Left forelimb (tissue), 1 donor: ENCODE results near the gene SLCO2A1.

ENCODE experiments used
- DNase-seq: peaks from one replicate; pipeline ENCODE4 v3.0.0-alpha.2; 2018; ENCODE audit warnings: low spot score

Gene SLCO2A1

DNA sequence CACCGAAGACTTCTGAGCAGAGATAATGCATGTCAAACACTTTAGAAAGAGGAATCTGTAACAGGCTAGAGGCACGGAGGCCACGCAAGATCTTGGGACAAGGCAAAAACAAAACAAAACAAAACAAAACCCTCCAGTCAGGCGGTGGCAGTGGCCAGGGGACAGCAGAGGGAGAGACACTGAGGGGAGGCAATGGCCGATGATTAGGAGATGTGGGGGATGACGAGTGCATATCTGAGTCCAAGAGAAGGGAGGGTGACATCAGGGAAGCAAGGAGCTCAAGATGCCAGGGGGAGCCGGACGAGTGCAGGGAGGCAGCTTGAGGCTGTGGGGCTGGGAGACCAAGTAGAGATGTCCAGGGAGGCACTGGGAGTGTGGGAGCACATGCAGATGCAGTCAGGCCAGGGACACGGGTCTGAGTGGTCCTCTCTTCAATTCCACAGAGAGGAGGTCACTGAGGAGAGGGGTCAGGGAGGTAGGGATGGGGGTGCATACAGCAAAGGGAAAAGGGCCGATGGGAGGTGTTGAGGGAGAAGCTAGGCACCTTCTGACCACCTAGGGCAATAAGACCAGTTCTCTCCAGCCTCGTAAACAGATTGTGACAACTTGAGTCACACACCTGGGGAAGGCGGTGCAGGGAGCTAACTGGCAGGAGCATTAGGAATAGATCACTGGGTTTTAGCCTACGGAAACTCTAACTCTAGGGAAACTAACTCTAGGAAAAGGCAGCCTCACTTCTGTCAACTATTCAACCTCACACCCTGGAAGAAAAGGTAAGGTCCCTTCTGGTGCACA, 29.6 kb downstream of the SLCO2A1 start:
- peak; percentile 20 for DNase-seq

DNA sequence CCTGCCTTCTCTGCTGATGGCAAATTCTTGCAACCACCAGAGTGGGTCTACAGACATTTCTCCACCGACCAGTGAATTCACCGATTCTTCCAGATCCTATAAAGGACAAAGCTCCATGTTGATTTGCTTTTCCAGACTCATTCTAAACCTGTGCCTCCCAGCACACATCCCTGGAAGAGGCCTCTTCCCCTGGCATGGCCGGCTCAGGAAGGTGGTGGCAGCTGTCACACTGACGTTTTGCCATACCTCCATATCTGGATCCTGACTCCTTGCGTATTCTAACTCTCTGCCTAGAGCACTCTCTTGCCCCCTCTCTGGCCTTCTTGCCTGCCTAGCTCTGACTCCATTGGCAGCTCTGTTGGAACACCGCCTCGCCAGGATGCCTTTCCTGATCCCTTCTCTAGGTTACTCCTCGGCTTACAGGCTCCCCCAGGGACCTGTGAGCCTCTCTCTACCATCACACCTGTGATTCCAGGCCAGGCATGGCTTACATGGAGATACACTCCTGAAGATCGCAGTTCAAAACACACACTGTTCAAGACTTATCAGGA, 31.0 kb downstream of the SLCO2A1 start:
- peak; percentile 18 for DNase-seq

DNA sequence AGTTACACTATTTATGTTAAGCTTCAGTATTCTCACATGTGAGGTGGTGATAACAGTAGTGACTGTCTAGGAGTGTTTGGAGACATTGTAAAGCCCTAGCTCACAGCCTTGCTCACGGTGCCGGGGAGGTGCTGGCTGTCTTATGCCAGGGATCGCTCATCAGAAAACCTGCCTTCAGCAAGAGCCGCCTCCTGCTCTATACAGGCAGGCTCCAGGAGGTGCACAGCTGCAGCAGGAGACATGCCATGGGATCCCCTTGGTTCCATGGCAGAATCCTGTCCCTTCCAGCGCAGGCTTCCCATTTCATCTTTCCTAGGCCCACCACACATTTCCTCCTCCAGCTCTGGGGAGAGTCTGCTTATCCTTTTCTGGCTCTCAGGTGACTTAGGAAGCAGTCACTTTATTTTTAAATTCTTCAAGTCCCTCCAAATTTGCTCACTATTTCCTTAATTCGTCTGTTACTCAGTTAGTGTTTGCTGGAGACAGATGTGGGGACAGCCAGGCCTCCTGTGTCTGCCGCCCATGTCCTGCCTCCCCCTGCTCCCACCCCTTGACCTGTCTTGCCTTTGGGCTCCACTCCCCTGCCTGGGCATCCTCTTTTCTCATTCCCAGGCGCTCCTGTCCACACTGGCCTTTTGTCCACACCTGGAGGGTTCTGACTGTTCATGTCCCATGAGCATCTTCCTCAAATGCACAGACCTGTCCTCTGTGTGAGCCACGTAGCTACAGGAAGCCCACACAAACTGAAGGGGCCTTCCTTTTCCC, 31.7 kb downstream of the SLCO2A1 start:
- DNase-seq, result peak; percentile 23

DNA sequence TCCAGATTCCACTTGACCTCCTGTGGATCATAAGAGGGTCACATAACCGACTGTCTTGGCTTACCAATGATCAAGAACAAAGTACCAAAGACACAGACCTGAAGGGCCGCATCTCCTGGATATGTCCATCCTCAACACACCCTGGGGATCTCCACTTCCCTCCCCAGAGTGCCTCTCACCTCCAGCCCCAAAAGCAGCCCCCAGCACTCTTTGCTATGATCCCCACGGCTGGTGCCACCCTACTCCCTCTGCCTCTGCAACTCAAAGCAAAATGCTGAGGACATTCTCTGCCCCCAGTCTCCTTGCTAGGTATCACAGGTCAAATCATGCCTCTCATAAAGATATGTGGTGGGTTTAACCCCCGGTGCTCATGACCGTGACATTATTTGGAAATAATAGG, 32.7 kb downstream of the SLCO2A1 start:
- DNase-seq, result peak; percentile 31

DNA sequence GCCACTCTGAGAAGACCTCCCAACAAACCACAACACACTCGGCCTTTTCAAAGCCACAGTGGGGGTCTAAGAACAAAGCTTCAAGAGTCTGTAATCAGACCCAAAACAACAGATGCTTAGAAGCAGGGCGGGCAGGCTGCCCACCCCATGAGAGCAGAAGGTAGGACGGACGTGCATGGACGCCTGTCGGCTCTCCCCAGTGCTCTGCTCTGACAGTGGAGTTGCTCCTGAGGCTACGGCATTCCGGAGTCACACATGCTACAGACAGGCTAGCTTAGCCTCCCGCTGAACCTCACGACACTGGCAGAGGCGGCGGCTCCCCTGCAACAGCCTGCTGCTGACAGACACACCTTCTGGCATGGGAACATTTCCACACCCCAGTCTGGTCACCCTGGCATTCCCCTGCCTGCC, 33.5 kb downstream of the SLCO2A1 start:
- peak; percentile 63 for DNase-seq

DNA sequence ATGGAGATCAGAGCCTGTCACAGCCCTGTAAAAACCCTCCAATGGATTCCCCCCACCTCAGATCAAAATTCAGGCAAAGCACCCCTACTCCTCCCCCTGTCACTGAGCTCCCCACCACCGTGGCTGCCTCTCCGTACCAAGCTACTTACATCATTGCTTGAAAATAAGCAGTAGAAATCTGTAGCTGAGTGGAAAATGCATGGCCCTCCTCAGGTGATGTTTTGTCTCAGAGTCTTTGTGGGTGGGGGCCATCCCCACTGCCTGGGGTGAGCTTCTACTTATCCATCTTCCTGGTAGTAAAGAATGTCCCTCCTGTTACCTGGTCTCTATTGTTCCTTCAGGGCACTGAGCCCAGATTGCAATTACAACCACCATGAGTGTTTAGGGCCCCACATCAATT, 34.5 kb downstream of the SLCO2A1 start:
- peak; percentile 36 for DNase-seq

DNA sequence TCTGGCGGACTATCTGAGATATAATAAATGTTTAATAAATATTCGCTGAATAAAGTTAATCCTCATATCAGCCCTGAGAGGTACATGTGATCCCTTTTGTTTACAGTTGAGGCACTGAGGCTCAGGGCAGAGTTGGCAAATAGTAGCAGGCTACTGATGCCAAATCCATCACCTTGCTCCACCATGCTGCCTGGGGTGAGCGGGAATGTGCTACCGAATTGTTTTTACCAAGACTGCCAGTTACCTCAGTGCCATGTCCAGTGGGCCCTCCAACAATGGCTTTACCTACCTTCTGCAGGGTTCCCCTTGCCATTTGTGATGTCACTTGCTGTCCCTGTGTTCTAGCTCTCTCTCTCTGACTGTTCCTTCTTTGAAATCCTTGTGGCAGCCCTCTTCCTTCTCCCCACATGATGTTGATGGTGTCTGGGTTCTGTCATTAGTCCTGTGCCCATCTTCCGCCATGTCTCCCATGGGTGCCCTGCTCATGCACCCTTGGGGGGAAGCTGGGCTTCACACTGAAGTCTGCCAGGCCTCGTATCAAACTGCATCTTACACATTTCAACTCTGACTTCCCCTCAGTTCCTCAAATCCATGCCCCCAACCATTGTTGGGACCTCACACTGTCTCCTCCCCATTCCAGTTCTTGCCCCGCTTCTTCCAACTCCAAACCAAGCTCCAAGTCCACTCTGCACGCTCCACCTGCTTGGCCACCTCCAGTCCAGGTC, 35.4 kb downstream of the SLCO2A1 start:
- peak; percentile 55 for DNase-seq

DNA sequence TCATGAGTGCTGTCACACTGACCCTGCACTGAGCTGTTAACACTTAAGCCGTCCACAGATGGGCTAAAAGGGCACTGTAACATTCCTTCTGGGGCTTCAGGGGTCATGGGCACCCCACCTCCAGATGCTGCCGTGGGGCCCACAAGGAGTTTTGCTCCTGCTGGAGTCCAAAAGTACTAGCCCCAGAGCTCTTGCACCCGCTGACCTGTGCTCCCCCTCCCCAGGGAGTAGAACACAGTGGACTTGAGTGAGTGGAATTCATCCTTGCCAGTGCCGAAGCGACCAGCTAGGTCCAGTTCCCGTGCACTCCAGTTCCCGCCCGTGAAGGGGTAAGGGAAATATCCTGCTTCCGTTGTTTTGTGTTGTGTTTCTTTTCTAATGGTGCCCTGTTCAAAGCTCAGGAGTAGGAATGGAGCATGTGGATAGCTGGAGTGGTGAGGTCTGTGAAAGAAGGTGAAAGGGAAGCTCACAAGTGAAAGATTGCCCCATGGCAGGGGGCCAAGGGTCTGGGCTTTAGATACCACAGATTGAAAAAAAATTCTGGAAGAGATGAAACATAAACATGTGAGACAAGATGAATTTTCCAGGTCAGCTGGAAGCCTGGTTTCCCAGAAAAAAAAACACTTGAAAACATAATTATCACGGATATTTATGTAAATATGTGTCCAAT, 36.6 kb downstream of the SLCO2A1 start:
- peak; percentile 54 for DNase-seq

DNA sequence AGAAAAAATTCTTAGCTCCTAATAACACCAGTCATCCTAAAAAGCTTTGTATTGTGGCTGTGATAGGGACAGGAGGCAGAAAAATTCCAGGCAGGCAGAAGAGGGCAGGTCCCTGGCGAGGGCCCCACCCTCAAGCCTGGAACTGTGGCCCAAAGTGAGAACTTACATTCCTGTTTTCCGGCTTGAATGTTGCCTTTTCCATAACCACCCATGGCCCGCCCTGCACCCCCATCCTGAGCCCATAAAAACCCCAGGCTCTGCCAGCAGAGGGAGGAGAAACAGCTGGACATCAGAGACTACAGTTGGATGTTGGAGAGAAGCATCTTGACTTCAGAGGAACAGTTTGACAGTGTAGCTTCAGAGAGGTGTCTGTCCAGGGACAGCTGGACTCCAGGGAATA, 37.3 kb downstream of the SLCO2A1 start:
- DNase-seq, result peak; percentile 45

DNA sequence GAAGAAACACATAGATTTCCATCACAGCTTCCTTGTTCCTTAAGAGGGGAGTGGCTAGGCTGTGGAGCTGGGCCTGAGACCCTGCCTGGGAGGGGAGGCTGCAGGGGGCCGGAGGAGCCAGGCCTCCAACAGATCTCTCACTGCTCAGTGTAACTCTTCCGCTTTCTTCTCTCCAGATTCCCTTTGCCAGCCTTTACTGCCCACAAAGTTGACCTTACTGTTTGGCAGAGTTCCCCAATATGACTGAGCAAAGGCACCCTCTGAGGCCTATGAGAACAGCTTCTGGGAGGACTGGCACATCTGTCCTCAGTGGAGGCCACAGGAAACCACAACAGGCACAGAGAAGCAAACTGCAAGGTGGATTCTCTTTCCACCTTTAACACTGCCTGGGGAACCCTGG, 38.1 kb downstream of the SLCO2A1 start:
- DNase-seq, result peak; percentile 25

DNA sequence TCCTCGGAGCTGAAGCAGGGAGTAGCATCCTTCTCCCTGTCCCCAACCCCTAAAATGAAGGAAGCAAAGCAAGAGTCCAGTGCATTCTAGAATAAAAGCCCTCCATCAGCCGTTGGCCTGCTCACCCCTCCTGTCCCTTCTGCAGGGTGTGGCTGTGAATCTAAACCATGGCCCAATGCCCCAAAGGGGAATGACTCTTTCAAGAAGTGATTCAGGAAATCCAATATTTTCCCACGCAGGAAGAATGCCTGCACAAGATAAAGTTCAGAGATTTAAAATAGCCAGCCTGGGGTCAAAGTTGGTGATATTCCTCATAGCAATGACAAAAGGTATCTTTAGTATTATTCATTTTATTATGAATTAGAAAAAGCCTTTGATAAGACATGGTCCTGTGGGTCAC, 38.5 kb downstream of the SLCO2A1 start:
- peak; percentile 14 for DNase-seq

DNA sequence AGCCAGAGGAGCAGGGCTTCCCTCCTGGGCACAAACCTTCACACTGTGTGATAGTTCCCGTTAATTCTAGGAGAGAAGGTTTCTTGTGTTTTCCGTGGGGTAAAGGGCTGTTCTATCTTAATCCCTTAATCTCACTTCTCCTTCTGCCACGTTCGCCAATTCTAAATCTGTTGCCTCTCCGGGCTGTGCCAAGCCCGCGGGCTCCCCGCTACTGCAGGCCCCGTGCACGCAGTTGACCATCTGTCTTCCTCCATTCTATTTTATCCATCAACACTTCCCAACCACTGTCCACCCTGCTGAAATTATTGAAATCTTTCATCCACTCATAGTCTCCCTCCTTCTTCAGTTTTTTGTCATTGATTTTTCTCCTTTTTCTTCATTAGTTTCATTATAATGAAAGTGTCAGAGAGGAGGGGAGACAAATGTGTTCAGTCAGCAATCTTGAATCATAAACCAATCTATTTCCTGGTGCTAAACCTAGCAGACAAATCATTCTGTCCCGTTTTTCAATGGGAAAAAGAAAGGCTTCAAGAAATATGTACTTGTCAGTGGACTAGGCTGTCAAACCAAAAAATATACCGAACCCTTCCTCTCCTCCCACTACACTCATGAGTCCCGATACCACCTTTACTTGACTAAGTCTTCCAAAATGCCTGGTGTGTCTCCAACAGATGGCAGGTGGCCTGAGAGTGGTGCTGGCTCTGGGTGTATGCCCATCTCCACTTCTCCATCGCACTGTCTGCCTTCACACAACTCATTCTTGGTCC, 39.6 kb downstream of the SLCO2A1 start:
- no peak for DNase-seq

DNA sequence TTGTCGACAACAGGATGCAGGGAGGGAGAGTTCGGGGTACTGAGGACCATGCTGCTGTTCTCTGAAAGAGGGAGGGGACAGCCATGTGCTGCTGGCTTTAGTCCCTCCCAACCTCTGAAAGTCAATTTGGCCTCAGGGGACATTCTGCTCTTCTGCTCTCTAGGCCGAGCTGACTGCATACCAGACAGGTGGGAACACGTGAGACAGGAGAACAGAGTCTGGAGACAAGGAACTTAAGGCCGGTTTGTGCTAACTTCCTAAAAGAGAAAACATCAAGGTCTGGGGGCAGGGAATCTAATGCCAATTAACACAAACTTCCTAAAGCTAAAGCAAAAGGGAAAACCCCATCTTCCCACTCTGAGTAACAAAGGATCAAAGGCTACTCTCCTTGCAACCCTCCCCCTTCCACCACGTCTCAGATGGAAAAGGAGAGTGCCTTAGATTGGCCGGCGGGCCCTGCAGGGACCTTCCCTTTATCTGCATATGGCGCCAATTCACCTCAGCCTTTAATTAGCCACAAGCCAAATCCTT, 41.0 kb downstream of the SLCO2A1 start:
- no peak for DNase-seq

DNA sequence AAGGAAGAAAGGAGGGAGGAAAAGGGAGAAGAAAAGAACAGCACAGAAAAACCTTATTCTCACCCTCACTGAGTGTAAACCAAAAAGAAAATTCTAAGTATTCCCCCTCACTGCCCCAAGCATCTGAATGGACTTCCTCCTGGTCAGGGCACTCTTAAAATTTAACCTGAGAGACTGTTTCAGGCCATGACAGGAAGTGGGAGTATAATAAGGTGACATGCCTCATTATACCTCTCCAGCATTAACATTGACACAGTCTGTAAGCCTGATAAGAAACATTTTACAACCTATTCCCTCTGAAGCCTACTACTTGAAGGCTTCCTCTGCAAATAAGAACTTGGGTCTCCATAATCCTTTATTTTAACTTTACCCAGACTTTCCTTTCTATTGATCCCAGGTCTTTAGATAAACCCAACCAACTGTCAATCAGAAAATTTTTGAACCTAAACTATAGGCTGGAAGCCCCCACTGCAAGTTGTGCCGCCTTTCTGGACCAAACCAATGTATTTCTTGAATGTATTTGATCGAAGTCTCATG, 41.7 kb downstream of the SLCO2A1 start:
- DNase-seq, result no peak

DNA sequence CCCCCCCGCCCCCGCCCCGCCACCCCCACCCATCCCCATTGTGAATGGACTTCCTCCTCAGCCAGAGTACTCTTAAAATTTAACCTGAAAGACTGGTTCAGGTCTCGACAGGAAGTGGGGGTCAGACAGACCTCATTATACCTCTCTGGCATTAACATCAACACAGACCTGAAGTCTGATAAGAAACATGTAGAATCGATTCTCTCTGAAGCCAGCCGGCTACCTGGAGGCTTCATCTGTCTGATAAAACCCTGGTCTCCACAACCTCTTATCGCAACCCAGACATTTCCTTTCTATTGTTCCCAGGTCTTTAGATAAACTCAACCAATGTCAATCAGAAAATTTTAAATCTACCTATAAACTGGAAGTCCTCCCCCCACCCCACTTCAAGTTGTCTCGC, 42.6 kb downstream of the SLCO2A1 start:
- DNase-seq, result no peak

DNA sequence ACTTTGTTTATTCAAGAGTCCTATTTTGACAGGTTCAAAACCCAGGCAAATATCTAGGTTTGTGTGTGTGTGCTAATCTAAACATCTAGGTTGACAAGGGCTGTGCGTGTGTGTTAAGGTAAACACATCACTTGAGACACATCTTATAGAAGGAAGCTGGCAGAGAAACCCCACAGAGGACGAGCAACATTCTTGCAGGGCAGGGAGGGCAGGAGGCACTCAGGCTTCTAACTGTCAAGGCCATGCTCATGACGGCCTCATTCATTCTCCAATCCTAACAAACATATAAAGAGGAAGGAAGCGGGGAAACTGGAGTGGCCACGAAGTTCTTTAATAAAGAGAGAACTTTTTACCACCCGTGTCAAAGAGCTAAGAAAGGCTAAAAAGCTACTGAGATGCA, 43.4 kb downstream of the SLCO2A1 start:
- DNase-seq, result no peak

DNA sequence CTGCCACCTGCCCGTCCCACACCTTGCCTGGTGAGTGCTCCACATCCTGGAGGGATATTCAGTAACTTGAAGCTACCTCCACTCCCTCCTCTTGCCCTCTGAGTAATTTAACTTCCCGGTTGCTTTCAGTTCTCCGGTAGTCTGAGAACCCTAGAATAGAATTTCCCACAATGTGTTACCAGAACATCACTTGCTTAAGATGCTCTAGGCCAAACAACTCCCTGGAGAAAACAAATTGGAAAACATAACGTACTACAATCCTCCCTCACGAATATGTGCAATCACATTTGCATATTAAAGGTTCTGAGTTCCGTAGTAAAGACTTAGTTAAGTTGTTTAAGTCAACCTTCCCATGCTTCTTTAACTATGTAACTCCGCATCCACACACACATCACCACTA, 44.8 kb downstream of the SLCO2A1 start:
- DNase-seq, result no peak

DNA sequence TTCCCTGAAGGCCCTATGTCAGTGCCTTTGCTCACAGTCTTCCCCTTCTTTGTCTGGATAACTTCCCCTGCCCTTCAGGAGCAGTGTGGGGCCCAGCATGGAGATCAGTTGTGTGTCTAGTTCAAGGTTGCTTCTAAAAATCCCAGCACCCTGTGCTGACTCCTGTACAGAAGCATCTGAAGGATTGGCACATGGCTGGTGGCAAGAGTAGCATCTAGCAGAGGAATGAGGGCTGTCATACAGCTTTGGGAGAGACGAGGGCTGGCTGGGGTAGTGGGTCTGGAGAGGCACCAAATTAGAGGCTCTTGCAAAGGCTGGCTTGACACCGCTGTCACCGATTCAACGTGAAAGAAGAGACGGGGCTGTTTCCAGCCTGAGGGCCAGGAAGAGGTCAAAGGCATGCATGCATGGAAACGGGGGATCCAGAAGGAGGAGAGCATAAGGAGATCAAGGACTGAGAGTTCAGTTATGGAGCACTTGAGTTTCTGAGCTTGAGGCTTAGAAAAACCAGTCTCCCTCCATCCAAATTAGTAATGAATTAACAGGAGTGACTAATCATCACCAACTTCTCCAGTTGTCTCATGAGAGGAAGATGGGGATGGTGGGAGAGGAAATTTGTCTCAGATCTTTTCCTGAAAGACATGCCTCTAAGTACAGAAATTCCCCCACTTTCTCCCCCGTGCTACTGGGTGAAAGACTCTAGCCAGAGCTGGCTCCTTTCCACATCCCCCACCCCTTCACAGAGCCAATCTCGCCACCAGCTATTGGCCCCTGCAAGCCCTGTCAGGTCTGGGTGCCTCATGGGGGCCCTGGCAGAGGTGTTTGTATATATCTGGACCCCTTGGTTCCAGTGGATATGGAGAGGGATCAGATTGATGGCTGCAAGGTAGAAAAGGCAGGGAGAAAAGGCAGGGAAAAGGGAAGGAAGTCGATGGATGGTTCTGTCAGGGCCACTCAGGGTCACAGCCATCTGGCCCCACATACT, 45.9 kb downstream of the SLCO2A1 start:
- no peak for DNase-seq

DNA sequence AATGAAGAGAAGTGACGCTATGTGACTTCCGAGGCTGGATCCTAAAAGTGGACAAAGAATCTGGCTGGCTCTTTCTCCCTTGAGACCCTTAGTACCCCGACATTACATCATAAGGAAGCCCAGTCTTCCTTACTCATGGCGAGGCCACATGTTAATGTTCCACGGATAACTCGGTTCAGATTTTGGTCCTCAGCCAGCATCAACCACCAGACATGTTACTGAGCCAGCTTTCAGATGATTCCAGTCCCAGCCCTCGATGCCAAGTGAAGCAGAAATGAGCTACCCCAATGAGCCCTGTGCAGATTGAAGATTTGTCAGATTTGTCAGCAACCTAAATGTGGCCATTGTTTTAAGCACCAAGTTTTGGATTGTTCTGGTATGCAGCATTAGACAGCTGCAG, 46.6 kb downstream of the SLCO2A1 start:
- DNase-seq, result no peak
